GM18502 (cell line): ENCODE results near the gene MTNR1A.
"Not testable (repeated sequence)": the region's sequence is repeated elsewhere in the genome, so short reads cannot be mapped to it uniquely, and the experiment has no call there.

Source experiments
- ATAC-seq: cut with Tn5 transposase; IDR thresholded peaks from one replicate; pipeline ENCODE4 v1.9.1; 2021; ENCODE audit warnings: mild to moderate bottlenecking; ENCODE audit not compliant: unreplicated experiment, poor library complexity

MTNR1A gene

GRCh38 chr4:186566068-186566467 lies 10.7 kb upstream of the MTNR1A start:
- ATAC-seq: no peak

GRCh38 chr4:186563761-186564160 lies 8.4 kb upstream of the MTNR1A start:
- no peak for ATAC-seq

- ATAC-seq: no peak
Measured at GRCh38 chr4:186561748-186562147, 6.4 kb upstream of the MTNR1A start.

GRCh38 chr4:186560647-186561046 lies 5.3 kb upstream of the MTNR1A start:
- ATAC-seq: no peak

- ATAC-seq: no peak
Measured at GRCh38 chr4:186557486-186557885, 2.1 kb upstream of the MTNR1A start.

- ATAC-seq: no peak
Measured at GRCh38 chr4:186557061-186557460, 1.7 kb upstream of the MTNR1A start.

GRCh38 chr4:186554539-186554913 lies 841 bp downstream of the MTNR1A start:
- no peak for ATAC-seq

- ATAC-seq: no peak
Measured at GRCh38 chr4:186553717-186554116, 1.6 kb downstream of the MTNR1A start.

GRCh38 chr4:186551849-186552248 lies 3.5 kb downstream of the MTNR1A start:
- ATAC-seq: no peak

GRCh38 chr4:186545436-186545835 lies 9.9 kb downstream of the MTNR1A start:
- ATAC-seq: no peak

GRCh38 chr4:186543206-186543605 lies 12.2 kb downstream of the MTNR1A start:
- no peak for ATAC-seq

GRCh38 chr4:186541801-186542200 lies 13.6 kb downstream of the MTNR1A start:
- ATAC-seq: no peak

GRCh38 chr4:186537843-186538521 lies 17.4 kb downstream of the MTNR1A start:
- no peak for ATAC-seq

GRCh38 chr4:186536285-186536684 lies 19.1 kb downstream of the MTNR1A start:
- no peak for ATAC-seq

GRCh38 chr4:186534056-186534455 lies 21.3 kb downstream of the MTNR1A start:
- no peak for ATAC-seq

- ATAC-seq: not testable (repeated sequence)
Measured at GRCh38 chr4:186523927-186524326, 31.4 kb downstream of the MTNR1A start.

- ATAC-seq: no peak
Measured at GRCh38 chr4:186516287-186516686, 39.1 kb downstream of the MTNR1A start.

- ATAC-seq: no peak
Measured at GRCh38 chr4:186514271-186514950, 41.0 kb downstream of the MTNR1A start.

GRCh38 chr4:186504771-186505170 lies 50.6 kb downstream of the MTNR1A start:
- not testable (repeated sequence) for ATAC-seq

- no peak for ATAC-seq
Measured at GRCh38 chr4:186502231-186502630, 53.1 kb downstream of the MTNR1A start.

GRCh38 chr4:186501554-186501953 lies 53.8 kb downstream of the MTNR1A start:
- ATAC-seq: no peak

- ATAC-seq: no peak
Measured at GRCh38 chr4:186500721-186501304, 54.6 kb downstream of the MTNR1A start.
